ENCODE results near the gene SMYD3.

SMYD3 gene

DNA sequence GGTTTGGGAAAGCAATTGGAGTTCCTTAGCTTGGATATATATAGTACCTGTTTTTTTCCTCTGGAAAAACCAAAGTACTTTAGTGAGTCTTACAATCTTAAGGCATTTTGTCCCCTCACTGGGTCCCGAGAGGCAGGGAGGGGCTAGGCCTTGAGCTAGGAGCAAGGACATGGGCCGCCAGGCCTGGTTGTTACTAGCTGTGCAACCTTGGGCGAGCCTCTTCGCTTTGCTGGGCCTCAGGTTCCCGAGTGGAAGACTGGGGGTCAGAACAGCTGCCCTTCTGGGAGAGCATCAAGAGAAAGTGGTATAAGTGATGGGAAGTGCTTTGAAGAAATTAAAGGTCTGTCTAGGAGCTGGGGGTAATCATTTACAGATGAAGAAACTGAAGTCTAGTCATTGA lies 799.1 kb downstream of the SMYD3 start:
- DNase-seq: no peak

DNA sequence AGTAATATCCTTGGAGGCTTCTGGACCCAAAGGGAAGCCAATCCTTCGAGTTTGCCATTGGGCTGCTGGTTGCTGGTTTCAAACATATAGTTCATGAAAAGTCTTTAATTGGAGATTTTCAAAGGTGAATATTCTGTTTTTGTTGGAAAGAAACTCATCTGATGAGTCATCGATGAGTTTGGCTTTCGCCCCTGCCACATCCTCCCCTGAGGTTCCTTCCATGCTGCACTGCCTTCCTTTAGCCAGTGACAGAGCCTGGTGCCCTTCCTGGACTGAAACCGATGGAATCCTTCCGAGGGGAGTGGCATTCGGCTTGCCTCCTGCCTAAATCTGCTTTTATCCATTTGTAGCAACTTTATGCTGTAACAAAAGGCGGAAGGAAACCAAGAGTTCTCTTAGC lies 802.3 kb downstream of the SMYD3 start:
- no peak for DNase-seq
- intact Hi-C loops (cut with DNase I): no loop called here

More for the DNA sequence above, 799.1 kb downstream of the SMYD3 start:
- intact Hi-C loops (cut with DNase I): no loop called here

DNA sequence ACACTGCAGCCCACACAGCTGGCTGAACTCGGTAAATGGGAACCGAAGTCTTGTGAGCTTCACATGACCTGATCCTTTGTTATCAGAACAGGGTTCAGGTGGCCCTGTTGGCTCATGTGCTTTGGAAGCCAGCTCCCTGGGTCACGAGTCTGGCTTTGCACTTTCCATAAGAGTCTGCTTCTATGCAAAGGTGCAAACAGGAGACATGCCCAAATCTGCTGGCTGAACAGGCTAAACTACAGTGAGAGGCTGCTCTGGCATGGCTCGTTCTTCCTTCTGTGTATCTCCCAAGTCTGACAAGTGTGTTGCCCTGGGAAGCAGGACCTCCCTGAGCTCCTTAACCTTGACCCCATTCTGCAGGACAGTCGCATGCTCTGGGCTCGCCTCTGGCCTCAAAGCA lies 802.7 kb downstream of the SMYD3 start:
- peak in 1 of 42 donors; percentile 13 for DNase-seq
- intact Hi-C loops (cut with DNase I): no loop called here

DNA sequence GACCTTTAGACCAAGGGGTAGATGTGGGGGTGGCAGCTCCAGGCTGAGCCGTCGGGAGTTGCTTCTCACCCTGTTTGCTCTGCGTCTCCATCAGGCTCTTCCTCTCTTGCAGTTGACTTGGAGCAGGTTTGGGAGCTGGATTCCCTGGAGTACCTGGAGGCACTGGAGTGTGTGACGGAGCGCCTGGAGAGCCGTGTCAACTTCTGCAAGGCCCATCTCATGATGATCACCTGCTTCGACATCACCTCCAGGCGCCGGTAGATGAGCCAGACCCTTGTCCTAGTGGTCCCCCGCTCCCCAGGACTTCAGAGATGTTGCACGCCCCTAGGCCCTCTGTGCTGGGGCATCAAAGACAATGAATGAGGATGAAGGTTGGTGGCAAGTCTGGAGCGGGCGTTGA lies 804.7 kb downstream of the SMYD3 start:
- DNase-seq: peak in 1 of 42 donors; percentile 13
- intact Hi-C loops (cut with DNase I): no loop called here

DNA sequence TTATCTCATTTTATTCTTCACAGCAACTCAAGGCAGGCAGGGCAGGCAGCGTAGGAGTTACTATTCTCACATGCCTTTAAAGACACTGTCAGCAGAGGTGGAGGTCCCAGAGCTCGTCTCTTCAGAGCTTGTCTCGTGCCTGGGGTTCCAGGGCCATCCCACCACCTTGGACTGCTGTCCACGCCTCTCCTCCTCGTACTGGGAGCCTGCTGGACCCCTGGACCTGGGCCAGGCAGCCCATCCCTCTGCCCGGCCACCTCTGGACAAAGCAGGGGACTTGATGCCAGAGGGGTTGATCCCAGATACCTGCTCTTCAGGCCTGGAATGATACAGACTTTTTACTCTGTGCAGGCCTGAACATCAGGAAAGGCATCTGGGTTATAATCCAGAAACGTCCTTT lies 805.4 kb downstream of the SMYD3 start:
- DNase-seq: peak in 1 of 42 donors; percentile 11

DNA sequence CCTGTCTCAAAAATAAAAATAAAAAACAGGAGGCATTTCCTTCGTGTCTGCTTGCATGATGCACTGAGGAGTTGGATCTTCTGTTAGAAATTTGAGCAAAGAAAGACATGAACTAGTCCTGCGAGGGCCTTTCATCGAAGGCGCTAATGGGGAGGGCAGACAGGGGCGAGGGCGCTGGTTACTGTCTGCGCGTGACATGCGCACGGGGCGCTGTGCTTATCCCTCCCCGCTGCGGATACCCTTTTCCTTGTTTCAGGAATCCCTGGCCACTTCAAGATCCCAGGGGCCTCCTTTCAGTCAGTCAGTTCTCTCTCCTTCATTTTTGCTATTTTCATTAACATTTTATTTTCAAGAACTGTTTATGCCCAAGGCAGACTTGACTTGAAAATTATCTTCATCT lies 806.4 kb downstream of the SMYD3 start:
- DNase-seq: no peak
- intact Hi-C loops (cut with DNase I): no loop called here

More for the DNA sequence above, 805.4 kb downstream of the SMYD3 start:
- intact Hi-C loops (cut with DNase I): no loop called here

All from head of caudate nucleus (tissue), 42 donors.